DND-41 (cell line): ENCODE data around the gene KCP.

ENCODE experiments used
- CTCF ChIP-seq: IDR thresholded peaks from 2 replicates; pipeline ENCODE4 v1.5.1; 2012; ENCODE audit warnings: borderline replicate concordance, low read length, moderate library complexity, mild to moderate bottlenecking; ENCODE audit not compliant: poor library complexity, severe bottlenecking; ENCODE audit errors: extremely low read depth
- EZH2 ChIP-seq: IDR thresholded peaks from 3 replicates; pipeline ENCODE4 v1.6.1; 2012; ENCODE audit warnings: borderline replicate concordance, low read depth, mild to moderate bottlenecking, moderate library complexity, low read length, inconsistent platforms; ENCODE audit not compliant: severe bottlenecking

- no peak for TF ChIP-seq CTCF
- TF ChIP-seq EZH2: no peak
These were observed 8.7 kb upstream of the KCP start for GRCh38 chr7:128919241-128919640.
